Measurements from ENCODE around the gene GPR162. TPM values are rescaled to one million over a fixed set of nuclear protein-coding genes. Genes with fewer than 3 reads are reported as not detected.

GPR162 gene
- total RNA-seq, 1 experiment from 2014 or later, result 6.1 TPM

GRCh38 chr12:6813363-6813762 lies 8.3 kb upstream of the GPR162 start:
- H3K14ac ChIP-seq (ENCODE audit: insufficient read depth, low read length), result no peak overlapping the region
- H3K4ac ChIP-seq (ENCODE audit: low read depth, low read length), result no peak overlapping the region
- DNase-seq, result no peak
- no peak overlapping the region for H4K8ac ChIP-seq (replicated peaks; ENCODE audit: insufficient read length, low read depth, low read length)
- no peak overlapping the region for H2BK12ac ChIP-seq (ENCODE audit: insufficient read length, low read depth, low read length)
- no peak overlapping the region for H2BK120ac ChIP-seq (ENCODE audit: low read depth, low read length, poor library complexity, severe bottlenecking)
- H3K27ac ChIP-seq (ENCODE audit: insufficient read length, low read depth, low read length), result no peak overlapping the region
- H3K18ac ChIP-seq (ENCODE audit: insufficient read length, low read depth, low read length), result no peak overlapping the region
- H2AK5ac ChIP-seq (ENCODE audit: insufficient read length, low read length), result no peak overlapping the region
- H3T11ph ChIP-seq (ENCODE audit: low read length), result no peak overlapping the region
- H3K9ac ChIP-seq (ENCODE audit: extremely low read depth, insufficient read length, low read length), result no peak overlapping the region
- no peaks in the 10 kb centered on the region for H3K9me3 ChIP-seq (ENCODE audit: control insufficient read depth, low read depth, low read length)
- Mint-ChIP-seq H3K4me3 (no peak overlapping the region), H3K4me1 (peaks cover 27 to 32% of the 10 kb centered on the region in 2 experiments), H3K36me3 (ENCODE audit: insufficient read depth in 1 of 3, low read depth in 3 of 3) (peaks cover 0 to 3% (median 0%) of the 10 kb centered on the region in 3 experiments; a peak in 1 of 7 replicates), H3K27me3 (ENCODE audit: low read depth) (peaks cover 55% of the 10 kb centered on the region), H3K27ac (no peak overlapping the region), H3K9me3 (peaks cover 0 to 2% of the 10 kb centered on the region in 2 experiments; a peak in 1 of 5 replicates)
- H3K23ac ChIP-seq (ENCODE audit: insufficient read length, low read depth, low read length), result no peak overlapping the region
- no peak overlapping the region for H4K91ac ChIP-seq (ENCODE audit: insufficient read length, low read depth, low read length)
- H2AFZ ChIP-seq (ENCODE audit: low read length), result no peak overlapping the region
- no peaks in the 10 kb centered on the region for H3K27me3 ChIP-seq (ENCODE audit: insufficient read depth, low read length)
- H3K79me1 ChIP-seq (ENCODE audit: insufficient read depth, low read depth, low read length, poor library complexity, severe bottlenecking), result no peaks in the 10 kb centered on the region
- H2BK5ac ChIP-seq (ENCODE audit: insufficient read length, low read length), result no peak overlapping the region
- no peak for TF ChIP-seq CTCF (conservative IDR thresholded peaks at IDR 0.05)
- H3K56ac ChIP-seq (ENCODE audit: insufficient read length, low read depth, low read length), result no peak overlapping the region
- no peak overlapping the region for H3K4me2 ChIP-seq (ENCODE audit: insufficient read depth, insufficient read length, low read length)
- no peak overlapping the region for H4K5ac ChIP-seq (ENCODE audit: insufficient read length, low read depth, low read length)
- H3K79me2 ChIP-seq (ENCODE audit: insufficient read depth, low read length), result no peaks in the 10 kb centered on the region
- no peaks in the 10 kb centered on the region for H3K23me2 ChIP-seq (ENCODE audit: insufficient read length, low read depth, low read length, poor library complexity, severe bottlenecking)
- no CpG with 5 or more reads among the region's 4 CpGs for WGBS (ENCODE audit: extremely low coverage, insufficient read length, low lambda C conversion rate)
- no peak overlapping the region for H2BK15ac ChIP-seq (ENCODE audit: low read depth, low read length)
- no peaks in the 10 kb centered on the region for H4K20me1 ChIP-seq (ENCODE audit: control insufficient read depth, insufficient read depth, insufficient read length)
- no peak overlapping the region for H2BK20ac ChIP-seq (ENCODE audit: low read depth, low read length, poor library complexity, severe bottlenecking)
- peaks cover 7% of the 10 kb centered on the region; the same call in 1 of the 2 replicates for H3K4me1 ChIP-seq (ENCODE audit: insufficient read depth, low read length)
